HepG2 (cell line): ENCODE data around the gene NUBP1. TPM values are rescaled to one million over a fixed set of nuclear protein-coding genes. Genes with fewer than 3 reads are reported as not detected.

Source experiments
- CHCHD3 ChIP-seq: sonication (generic); formaldehyde crosslinking; IDR thresholded peaks from 2 replicates; pipeline ENCODE4 v1.8.0; 2022; ENCODE audit warnings: mild to moderate bottlenecking, missing genetic modification reagents, moderate library complexity
- CHD2 ChIP-seq: IDR thresholded peaks from 2 replicates; pipeline ENCODE4 v1.6.1; 2011; ENCODE audit warnings: low read depth, low read length, improper control_type of control experiment
- HDAC1 ChIP-seq: sonication (generic); formaldehyde crosslinking; IDR thresholded peaks from 2 replicates; pipeline ENCODE4 v1.5.1; 2020; ENCODE audit warnings: mild to moderate bottlenecking, missing genetic modification reagents
- KLF13 ChIP-seq: sonication (generic); formaldehyde crosslinking; IDR thresholded peaks from 2 replicates; pipeline ENCODE4 v1.4.0; 2020; ENCODE audit warnings: mild to moderate bottlenecking, missing genetic modification reagents
- PAWR ChIP-seq: sonication (generic); formaldehyde crosslinking; IDR thresholded peaks from 2 replicates; pipeline ENCODE4 v1.4.0; 2020; ENCODE audit warnings: missing genetic modification reagents, mild to moderate bottlenecking, borderline replicate concordance
- PAX8 ChIP-seq: sonication (generic); formaldehyde crosslinking; IDR thresholded peaks from 2 replicates; pipeline ENCODE4 v1.8.0; 2022; ENCODE audit warnings: mild to moderate bottlenecking, missing genetic modification reagents, borderline replicate concordance
- POLR2AphosphoS2 ChIP-seq: IDR thresholded peaks from 2 replicates; pipeline ENCODE4 v1.6.1; 2011; ENCODE audit warnings: low read depth, low read length, improper control_type of control experiment
- RBM39 ChIP-seq: fragments of 200-400 bp; formaldehyde crosslinking; IDR thresholded peaks from one replicate; pipeline ENCODE4 v1.6.1; 2018; ENCODE audit warnings: antibody characterized with exemption, mild to moderate bottlenecking, low read depth, low read length; ENCODE audit not compliant: poor library complexity, severe bottlenecking
- SIN3A ChIP-seq: IDR thresholded peaks from 2 replicates; pipeline ENCODE4 v1.6.1; 2011; ENCODE audit warnings: low read depth, mild to moderate bottlenecking, control low read depth, low read length, borderline replicate concordance
- TBP ChIP-seq: sonication (generic); formaldehyde crosslinking; IDR thresholded peaks from 2 replicates; pipeline ENCODE4 v1.5.0; 2020; ENCODE audit warnings: missing genetic modification reagents
- ZNF124 ChIP-seq: sonication (generic); formaldehyde crosslinking; IDR thresholded peaks from 2 replicates; pipeline ENCODE4 v1.4.0; 2020; ENCODE audit warnings: missing genetic modification reagents
- ZNF143 ChIP-seq: sonication (generic); formaldehyde crosslinking; IDR thresholded peaks from 2 replicates; pipeline ENCODE4 v1.4.0; 2020; ENCODE audit warnings: missing genetic modification reagents
- ZNF282 ChIP-seq: fragments of 450-650 bp; IDR thresholded peaks from 2 replicates; pipeline ENCODE4 v1.6.1; 2018; ENCODE audit not compliant: partially characterized antibody
- ZNF44 ChIP-seq: sonication (generic); formaldehyde crosslinking; IDR thresholded peaks from 2 replicates; pipeline ENCODE4 v1.5.1; 2020; ENCODE audit warnings: mild to moderate bottlenecking, missing genetic modification reagents
- ZNF776 ChIP-seq: sonication (generic); formaldehyde crosslinking; IDR thresholded peaks from 2 replicates; pipeline ENCODE4 v1.4.0; 2020; ENCODE audit warnings: mild to moderate bottlenecking, missing genetic modification reagents
- polyA plus RNA-seq, 8 experiments: library from polyadenylated mRNA; depleted of rRNA in 3 of 8; stranded (reverse) in 7 of 8; unstranded in 1 of 8; fragments of >200 nt; fragmentation: Illumina TruSeq in 4 of 8; extraction: Trizol in 4 of 8; gene quantifications; 2 replicates each; pipeline versions ENCODE4 v1.2.1 to v1.2.3, GENCODE V29; 2011 to 2016; ENCODE audit warnings: low read depth in 4 of 8, missing spikeins in 1 of 8, mixed read lengths in 1 of 8; ENCODE audit not compliant: insufficient read depth in 1 of 8
- total RNA-seq, 5 experiments: library from RNA; depleted of rRNA; stranded (reverse); fragments of >200 nt; fragmentation: Illumina TruSeq; extraction: Trizol; gene quantifications; 2 replicates each; pipeline ENCODE4 v1.2.3, GENCODE V29; 2016; ENCODE audit warnings: low read depth in 1 of 5
- TF ChIP-seq, protein P1 (sequence below): sonication (generic); formaldehyde crosslinking; IDR thresholded peaks from 2 replicates; pipeline ENCODE4 v1.5.0; 2020; ENCODE audit warnings: missing genetic modification reagents, mild to moderate bottlenecking, borderline replicate concordance
- TF ChIP-seq, protein P2 (sequence below): sonication (generic); formaldehyde crosslinking; IDR thresholded peaks from 2 replicates; pipeline ENCODE4 v1.9.0; 2022; ENCODE audit warnings: missing genetic modification reagents, mild to moderate bottlenecking, borderline replicate concordance
- TF ChIP-seq, protein P3 (sequence below): sonication (generic); formaldehyde crosslinking; IDR thresholded peaks from 2 replicates; pipeline ENCODE4 v1.4.0; 2020; ENCODE audit warnings: missing genetic modification reagents, borderline replicate concordance

The NUBP1 gene
- total and polyA plus RNA-seq, 2 of the 13 experiments (the other 11 are each of a cell fraction or from before 2014, with no cell fraction given): 53.5 to 70.4 TPM

DNA sequence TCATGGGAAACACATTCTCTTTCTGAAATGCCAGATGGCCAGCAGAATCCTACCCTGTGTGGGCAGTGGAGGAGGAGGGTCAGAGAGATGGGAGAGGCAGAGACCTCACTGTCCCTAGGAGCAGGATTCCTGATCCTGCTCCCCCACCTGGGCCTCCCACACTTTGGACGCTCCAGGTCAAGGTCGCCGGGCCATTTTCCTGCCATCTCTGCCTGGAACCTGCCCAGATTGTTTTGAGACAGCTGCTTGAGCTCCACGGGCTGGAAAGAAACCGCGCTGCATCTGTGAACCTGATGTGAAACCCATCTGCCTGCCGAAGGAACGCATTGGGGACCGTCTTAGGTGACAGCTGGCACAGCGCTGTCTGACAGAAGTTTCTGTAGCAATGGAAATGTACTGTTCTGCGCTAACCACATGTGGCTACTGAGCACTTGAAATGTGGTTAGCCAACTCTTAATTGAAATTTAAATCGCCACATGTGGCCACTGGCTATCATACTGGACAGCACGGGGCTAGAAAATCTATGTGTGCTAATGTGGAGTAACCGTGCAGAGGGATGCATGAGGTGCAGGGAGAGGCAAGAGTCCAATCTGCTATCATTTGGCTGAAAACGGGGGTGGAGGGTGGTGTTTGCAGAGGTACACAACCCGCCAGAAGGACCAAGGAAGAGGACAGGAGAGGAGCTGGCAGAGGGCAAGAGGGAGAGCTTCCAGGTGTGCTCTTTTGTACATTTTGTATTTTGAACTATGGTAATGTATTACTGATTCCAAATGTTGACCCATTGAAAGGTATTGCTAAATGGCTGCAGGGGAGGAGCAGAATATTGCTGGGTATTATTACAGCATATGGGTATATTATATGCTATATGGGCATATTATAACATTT, 15.4 kb upstream of the NUBP1 start (continued):
- TF ChIP-seq, protein P1, sequence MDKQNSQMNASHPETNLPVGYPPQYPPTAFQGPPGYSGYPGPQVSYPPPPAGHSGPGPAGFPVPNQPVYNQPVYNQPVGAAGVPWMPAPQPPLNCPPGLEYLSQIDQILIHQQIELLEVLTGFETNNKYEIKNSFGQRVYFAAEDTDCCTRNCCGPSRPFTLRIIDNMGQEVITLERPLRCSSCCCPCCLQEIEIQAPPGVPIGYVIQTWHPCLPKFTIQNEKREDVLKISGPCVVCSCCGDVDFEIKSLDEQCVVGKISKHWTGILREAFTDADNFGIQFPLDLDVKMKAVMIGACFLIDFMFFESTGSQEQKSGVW (CRISPR knock-in tag): no peak
- TF ChIP-seq CHD2 (no peak), TBP (no peak), HDAC1 (CRISPR knock-in tag) (peak; percentile 91), ZNF282 (no peak), ZNF776 (CRISPR knock-in tag) (no peak), ZNF143 (CRISPR knock-in tag) (no peak), POLR2AphosphoS2 (no peak), PAWR (CRISPR knock-in tag) (no peak), CHCHD3 (CRISPR knock-in tag) (no peak), ZNF44 (CRISPR knock-in tag) (no peak), RBM39 (no peak), SIN3A (no peak), KLF13 (CRISPR knock-in tag) (no peak), PAX8 (CRISPR knock-in tag) (no peak), ZNF124 (CRISPR knock-in tag) (peak; percentile 66; the same call in 1 of the 2 replicates)
- TF ChIP-seq, protein P2, sequence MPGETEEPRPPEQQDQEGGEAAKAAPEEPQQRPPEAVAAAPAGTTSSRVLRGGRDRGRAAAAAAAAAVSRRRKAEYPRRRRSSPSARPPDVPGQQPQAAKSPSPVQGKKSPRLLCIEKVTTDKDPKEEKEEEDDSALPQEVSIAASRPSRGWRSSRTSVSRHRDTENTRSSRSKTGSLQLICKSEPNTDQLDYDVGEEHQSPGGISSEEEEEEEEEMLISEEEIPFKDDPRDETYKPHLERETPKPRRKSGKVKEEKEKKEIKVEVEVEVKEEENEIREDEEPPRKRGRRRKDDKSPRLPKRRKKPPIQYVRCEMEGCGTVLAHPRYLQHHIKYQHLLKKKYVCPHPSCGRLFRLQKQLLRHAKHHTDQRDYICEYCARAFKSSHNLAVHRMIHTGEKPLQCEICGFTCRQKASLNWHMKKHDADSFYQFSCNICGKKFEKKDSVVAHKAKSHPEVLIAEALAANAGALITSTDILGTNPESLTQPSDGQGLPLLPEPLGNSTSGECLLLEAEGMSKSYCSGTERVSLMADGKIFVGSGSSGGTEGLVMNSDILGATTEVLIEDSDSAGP (CRISPR knock-in tag): peak; percentile 63; the same call in 1 of the 2 replicates
- TF ChIP-seq, protein P3, sequence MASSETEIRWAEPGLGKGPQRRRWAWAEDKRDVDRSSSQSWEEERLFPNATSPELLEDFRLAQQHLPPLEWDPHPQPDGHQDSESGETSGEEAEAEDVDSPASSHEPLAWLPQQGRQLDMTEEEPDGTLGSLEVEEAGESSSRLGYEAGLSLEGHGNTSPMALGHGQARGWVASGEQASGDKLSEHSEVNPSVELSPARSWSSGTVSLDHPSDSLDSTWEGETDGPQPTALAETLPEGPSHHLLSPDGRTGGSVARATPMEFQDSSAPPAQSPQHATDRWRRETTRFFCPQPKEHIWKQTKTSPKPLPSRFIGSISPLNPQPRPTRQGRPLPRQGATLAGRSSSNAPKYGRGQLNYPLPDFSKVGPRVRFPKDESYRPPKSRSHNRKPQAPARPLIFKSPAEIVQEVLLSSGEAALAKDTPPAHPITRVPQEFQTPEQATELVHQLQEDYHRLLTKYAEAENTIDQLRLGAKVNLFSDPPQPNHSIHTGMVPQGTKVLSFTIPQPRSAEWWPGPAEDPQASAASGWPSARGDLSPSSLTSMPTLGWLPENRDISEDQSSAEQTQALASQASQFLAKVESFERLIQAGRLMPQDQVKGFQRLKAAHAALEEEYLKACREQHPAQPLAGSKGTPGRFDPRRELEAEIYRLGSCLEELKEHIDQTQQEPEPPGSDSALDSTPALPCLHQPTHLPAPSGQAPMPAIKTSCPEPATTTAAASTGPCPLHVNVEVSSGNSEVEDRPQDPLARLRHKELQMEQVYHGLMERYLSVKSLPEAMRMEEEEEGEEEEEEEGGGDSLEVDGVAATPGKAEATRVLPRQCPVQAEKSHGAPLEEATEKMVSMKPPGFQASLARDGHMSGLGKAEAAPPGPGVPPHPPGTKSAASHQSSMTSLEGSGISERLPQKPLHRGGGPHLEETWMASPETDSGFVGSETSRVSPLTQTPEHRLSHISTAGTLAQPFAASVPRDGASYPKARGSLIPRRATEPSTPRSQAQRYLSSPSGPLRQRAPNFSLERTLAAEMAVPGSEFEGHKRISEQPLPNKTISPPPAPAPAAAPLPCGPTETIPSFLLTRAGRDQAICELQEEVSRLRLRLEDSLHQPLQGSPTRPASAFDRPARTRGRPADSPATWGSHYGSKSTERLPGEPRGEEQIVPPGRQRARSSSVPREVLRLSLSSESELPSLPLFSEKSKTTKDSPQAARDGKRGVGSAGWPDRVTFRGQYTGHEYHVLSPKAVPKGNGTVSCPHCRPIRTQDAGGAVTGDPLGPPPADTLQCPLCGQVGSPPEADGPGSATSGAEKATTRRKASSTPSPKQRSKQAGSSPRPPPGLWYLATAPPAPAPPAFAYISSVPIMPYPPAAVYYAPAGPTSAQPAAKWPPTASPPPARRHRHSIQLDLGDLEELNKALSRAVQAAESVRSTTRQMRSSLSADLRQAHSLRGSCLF (CRISPR knock-in tag): no peak
